Inferior parietal cortex (tissue), 1 donor: ENCODE results near the gene BCL11A.

Experiments used
- DNase-seq: peaks from one replicate; pipeline ENCODE4 v3.0.0-alpha.2; 2016; ENCODE audit errors: extremely low spot score

The BCL11A gene

DNA sequence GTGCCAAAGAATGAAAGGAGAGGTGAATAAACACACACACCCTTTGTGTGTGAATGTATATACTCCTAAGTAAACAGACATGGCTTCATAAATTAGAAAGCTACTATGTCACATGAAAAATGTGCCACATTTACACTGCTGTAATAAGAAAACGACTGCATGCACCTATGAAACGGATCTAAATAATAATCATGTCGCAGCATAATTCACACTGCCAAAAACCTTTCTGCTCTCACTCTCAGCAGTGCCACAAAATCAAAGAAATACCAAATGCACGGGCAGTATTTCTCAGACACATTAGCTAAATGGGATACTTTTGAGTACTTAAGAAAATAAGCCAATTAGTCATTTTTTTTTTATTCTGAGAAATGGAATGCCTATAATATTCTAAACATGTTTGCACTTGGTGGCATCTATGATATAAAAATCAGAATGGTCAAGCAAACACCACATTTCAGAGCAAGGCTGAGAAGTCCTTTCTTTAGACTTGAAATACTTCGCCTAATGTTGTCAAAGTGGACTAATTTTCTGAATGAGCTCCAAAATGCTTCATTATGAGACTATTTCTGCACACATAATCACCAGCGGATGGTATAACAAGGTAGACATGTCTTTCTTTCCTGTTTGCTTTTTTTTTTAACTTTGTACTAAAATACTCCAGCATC lies 6.6 kb downstream of the BCL11A start:
- no peak for DNase-seq

DNA sequence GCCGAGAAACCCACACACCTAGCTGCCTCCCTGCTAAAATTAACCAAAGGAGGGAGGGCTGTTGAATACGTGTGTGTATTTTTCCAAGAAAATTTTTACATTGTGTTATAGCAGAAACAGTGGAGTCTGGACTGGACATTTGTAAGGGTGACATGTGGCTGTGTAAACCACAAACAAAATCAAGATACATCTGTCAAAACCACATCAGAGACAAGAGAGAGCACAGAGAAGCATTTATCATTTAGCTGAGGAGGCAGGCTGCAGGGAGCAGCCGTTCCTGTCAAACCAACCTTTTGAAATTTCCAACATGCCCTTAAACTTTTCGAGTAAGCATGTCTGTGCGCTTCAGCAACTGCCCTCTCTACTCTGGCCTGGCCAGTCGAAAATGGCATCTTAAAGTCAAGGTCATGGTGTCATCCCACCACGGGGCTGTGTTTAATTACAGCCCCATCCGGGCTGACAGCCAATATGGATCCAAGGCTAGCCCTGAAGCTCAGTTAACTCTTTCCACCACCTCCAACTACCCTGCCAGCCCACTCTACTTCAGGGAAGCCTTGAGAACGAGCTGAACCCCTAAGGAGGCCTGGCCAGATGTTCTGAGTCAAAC lies 8.4 kb downstream of the BCL11A start:
- no peak for DNase-seq

DNA sequence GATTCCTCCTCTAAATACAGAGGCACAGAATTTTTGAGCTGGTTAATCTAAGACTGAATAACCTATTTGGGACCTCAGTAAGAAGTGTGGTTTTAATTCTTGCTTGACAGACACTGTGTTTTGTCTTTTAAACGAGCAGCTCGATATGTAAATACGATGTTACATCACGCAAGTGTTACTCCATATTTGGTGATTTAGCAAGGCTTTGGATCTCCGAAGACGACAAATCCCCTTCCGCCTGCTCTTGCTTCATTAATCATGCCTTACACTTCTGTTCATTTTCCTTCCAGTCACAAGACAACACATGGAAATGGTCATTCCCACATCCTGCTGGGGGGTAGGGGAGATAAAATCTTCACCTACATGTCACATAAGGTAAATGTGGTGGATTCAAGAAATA lies 9.4 kb downstream of the BCL11A start:
- no peak for DNase-seq

DNA sequence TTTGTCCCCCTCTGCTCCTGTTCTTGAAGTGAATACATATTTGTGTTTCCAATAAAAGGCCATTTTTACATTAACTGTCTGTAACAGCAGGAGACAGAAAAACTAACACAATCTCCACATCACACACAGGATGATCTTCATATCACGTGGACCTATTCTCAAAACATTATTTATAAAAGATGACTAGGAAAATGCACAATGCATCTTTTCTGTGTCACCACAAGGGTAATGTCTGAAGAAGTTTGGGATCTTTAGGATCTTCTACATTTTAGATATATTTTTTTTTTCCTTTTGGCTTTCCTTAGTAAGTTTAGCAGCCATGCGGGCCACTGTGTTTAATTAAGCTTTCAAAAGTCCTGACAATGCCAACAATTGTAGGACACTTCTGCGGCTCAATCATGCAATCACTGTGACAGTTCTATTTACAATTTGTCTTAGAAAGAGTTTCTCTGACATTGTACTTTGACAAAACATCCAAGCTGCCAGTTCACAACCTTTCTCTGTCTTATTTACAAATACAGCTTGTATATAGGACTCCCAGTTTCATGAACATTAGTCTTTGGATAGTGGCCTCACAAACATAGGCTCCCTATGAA lies 12.3 kb downstream of the BCL11A start:
- no peak for DNase-seq

DNA sequence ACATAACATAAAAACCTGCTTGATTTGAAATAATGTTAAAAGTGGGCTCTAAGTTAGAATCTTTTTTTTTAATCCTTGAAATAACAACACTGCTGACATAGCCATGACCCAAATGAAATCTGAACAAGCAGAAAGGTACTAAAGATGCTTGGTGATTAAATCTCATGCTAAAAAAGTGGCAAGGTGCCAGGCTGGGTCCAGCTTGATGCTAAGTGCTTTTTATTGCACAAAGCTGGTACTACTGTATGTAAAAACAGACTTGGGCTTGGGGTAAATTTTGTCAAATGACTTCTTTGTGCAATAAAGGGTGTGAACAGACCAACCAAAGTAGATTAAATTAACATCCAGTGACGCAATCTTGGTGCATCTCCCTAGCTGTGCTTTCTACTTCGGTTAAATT lies 13.4 kb downstream of the BCL11A start:
- no peak for DNase-seq

DNA sequence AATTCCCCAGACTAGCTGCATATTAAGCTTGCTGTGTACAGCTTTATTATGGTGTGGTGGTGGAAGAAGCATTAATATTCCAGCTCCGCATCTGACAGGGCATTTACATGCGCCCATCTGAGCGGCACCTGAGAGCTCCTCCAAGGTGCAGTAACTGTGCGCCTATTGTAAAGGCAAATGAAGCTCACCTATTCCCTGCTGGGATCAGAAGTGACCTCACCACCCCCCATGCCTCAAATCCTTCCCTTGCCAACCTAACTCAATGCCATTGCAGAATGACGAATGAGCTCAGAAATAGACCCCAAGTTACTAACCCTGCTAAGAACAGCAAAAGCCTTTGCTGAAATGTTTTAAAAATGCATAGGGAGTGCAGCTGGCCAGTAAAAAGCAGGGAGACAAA lies 14.3 kb downstream of the BCL11A start:
- DNase-seq: no peak

DNA sequence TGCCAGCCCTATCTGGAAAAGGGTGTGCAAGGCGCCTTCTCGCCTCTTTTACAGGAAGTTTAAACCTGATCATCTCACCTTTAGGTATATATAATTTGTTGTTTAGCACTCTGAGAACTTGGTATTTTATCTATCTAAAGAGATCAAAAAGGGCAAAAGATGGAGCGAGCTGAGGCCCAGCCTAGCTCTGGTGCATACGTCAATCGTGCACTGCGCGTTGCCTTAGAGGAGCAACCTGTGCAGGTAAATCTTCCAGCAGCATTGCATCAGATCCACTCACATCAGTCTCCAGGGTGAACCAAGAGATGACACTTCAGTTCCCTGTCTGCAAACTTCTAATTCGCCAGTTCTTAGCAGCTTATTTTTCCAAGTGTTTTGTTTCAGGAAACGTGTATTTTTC lies 15.4 kb downstream of the BCL11A start:
- no peak for DNase-seq

DNA sequence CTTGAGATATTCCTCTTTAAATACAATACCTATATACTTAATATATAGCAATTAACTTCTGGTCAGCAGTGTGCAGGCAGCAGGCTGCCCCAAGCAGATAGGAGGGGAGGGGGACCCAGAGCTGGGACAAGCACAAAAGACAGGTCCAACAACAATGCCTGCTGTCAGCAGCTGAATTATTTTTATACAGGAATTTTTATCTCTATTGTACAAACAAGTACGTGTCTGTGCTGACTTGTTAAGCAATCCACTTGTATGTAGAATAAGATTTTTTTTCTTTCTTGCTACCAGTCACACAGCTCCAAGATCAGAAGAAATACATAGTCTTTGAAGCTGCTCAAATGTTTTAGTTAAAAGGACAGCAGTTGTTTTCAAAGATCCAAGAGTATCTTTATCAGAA lies 16.7 kb downstream of the BCL11A start:
- no peak for DNase-seq

DNA sequence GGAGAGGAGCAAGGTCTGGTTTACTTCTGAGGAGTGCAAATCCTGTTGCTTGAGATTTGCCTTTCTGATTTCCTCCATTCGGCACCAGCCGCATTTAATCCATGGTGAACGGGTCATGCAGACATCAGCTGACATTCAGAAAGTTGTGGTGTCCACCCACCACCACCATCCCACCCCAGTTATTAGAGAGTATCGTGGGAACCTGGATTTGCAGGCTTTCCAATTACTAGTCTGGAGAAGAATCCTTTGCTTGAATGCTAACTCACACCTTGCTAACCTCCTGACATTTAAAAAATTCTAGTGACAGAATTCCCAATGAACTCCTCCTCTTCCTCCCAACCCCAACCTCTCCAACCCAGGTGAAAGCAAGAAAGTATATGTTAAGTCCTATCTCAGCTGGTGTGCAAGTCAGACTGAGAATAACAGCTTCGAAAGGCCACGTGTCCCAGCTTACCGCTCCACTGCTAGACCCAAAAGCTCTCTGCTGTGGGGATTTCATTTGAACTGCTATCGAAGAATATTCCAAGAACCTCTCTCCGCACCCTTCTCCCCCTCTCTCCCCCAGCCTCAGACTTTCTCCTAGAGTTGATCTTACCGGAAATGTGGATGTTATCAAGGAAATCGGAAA lies 17.7 kb downstream of the BCL11A start:
- no peak for DNase-seq

DNA sequence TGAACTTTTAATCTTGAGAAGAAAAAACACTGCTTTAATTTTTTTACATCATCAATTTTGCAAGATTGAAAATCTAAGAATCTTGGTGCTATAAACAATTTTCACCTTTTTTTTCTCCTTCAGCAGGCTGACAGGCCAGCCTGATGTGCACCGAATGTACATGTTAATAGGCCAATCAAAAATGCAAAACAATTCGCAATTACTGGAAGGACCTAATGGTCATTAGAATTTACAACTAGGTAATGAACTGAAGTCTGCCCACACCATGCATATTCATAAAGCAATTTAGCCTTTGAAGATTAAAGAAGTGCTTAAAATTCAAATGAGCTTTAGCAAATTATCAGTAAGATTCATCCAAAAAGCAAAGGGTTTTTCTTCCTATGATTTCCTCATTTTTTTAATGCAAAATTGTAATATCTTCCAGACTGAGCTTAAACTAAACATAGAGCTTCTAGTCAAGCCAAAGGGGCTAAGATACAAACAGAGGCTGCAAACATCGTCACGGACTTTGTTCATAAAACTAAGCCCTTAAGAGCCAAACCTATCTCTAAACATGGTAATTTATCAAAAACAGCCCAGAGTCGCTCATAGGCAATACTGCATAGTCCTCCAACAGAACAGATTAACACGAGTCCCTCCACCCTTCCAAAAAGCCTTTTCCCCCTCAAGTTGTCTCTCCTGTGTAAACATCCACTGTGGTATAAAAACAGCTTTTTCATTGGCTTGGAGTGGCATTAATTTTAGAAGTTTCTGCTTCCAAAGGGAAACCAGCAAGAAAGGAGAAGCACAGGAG lies 18.4 kb downstream of the BCL11A start:
- DNase-seq: no peak

DNA sequence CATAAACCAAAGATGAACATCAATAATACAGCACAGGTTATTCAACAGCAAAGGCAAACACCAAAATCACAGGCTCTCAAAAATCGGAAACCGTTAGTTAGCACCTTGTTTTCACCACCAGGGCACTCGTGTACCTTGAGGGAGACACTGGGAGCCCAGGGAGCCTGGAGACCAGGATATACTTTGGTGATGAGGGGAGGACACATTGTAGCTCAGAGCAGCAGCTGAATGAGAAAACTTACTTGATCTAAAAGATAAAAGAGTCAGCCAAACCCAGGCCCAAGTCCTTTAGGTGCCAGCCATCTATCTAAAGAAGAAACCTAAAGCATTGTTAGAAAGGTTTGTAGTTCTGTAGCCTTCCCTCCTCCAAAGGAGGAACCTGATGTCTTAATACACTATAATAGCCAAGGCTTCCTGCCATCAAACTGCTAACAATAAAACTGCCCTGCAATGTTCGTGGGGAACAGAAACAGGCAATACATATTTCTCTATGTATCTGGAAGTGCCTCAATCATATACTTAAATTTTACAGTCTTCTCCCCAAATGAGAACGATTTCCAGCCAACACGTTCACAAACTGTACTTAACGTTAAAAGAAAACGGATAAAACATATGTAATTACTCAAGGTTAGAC lies 19.3 kb downstream of the BCL11A start:
- no peak for DNase-seq

DNA sequence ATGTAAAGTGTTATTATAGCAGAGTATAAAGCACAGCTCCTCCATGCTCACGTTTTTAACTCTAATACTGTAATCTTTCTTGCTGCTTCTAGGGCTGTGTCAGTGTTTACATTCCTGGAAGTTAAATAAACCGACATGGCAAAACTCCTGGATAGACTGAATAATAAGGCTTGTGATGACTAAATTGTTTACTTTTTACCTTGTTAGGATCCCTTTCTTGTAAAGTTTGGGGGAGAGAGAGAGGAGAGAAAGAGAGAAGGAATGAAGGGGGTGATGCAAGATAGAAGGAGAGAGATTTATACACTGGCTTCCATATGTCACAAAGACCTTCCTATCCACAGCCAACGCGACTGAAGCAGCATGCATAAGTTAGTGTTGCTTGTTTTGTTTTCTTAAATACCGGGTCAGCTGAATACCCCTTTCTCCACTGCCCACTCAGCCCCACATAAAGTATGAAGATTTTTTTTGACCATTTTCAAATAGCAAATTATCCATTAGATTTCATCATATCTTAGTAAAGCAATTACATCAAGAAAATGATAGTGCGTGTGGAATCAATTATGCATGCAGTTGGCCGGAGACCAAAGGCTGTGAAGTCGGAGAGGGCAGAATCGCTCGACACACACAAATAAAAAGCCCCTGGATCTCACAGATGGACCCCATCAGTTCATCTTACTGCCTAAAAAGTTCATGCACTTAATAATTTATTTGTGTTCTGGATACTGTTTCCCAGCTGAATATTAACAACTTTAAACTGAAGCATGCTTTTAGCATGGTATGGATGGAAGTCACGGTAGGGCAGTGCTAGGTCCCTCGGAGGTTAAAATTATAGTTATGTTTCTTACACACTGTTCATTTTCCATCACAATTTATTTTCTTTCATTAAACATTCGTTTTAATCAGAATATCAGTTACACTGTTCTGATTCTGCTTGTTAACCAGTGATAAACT lies 20.1 kb downstream of the BCL11A start:
- DNase-seq: no peak

DNA sequence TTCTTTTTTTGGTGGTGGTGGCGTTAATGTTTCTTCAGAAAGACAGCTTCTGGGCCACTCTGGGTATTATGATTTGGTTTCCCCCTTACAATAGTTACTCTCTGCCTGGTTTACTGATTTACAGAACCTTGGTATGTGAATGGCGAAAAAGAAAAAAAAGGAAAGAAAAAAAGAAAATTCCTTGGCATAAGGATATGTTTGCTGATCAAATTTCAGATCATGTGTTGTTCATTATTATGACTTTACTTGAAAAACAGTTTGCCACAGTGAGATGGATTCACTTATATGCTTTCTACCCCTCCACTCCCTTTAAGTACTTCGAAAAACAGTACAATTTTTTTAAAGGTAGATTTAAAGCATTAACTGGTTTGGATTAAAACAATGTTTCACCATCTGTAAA lies 21.0 kb downstream of the BCL11A start:
- no peak for DNase-seq

DNA sequence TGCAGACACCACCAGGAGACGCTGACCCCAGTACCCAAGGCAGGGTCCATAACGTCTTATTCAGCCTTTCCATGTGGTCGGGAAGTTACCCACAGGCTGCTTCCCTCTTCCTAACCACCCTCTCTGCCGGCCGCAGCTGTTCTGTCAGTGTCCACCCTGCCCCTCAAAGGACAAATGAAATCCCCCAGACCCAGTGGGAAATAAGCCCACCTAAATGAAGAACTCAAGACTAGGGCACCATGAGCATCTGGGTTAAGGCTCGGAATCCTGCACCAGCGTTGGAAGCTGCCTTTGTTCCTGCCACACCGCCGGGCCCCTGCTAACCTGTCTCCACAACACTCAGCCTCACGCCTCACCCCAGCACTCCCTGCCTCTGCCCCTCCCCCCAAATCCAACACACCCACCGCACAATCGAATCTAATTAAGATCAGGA lies 21.7 kb downstream of the BCL11A start:
- DNase-seq: no peak

DNA sequence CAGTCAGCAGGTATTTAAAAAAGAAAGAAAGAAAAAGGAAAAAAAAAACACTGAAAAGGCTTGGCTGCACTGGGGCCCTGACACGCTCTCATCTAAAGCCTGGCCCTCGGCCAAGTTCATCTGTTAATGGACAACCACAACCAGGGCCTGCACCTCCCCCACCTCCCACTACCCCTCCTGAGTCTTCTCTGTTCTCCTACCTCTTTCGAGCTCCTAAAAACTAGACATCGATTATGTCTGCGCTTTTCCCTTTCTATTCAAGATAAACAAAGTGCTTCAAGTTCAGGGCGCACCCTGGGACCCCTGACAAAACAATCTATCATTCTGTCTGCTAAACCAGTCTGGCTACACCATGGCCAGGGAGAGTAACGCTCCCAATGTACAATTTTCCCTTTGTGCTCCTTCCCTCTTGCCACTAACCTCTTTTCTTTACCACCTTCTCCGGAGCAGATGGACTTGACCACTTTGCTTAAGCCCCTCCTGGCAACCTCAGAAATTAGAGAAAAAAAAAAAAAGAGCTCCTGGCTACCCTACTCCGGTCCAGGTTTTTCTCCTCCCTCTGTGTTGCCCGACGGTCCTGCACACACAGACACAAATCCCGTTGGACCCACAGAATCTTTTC lies 22.7 kb downstream of the BCL11A start:
- DNase-seq: no peak

DNA sequence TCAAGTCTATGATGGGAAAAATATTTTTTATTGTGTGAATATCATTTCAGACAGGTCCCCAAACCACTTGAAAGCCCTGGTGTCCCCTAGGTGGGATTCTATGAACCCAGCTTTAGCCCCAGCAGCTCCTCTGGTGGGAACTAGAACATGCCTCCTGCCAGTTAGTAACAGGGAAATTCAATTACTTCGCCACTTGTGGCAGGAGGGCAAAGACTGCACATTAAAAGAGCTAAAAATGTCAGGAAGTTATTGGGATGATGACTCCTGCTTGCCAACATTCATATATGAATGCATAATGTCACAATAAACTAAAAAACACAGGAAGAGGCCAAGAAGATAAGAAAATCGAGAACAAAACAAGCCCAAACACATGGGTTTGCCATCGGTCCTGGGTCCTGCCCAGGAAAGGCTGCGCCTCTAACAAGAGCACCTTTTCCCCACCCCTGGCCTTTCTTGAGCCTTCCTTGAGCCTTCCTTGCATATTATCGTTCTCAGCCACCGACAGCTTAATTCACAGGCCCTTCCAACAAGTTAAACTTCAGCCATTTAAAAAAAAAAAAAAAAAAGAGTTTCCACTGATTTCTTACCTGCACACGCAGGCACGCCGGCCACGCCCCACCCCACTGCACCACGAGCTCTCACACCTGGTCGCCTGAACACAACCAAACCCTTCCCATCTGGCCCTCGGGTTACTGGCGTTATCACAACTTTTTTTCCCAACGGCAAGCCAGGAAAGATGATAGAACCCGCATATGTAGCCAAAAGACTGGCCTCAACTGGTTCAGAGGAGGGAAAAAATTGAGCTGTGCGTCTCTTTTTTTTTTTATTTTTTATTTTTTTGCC lies 23.4 kb downstream of the BCL11A start:
- DNase-seq: no peak

DNA sequence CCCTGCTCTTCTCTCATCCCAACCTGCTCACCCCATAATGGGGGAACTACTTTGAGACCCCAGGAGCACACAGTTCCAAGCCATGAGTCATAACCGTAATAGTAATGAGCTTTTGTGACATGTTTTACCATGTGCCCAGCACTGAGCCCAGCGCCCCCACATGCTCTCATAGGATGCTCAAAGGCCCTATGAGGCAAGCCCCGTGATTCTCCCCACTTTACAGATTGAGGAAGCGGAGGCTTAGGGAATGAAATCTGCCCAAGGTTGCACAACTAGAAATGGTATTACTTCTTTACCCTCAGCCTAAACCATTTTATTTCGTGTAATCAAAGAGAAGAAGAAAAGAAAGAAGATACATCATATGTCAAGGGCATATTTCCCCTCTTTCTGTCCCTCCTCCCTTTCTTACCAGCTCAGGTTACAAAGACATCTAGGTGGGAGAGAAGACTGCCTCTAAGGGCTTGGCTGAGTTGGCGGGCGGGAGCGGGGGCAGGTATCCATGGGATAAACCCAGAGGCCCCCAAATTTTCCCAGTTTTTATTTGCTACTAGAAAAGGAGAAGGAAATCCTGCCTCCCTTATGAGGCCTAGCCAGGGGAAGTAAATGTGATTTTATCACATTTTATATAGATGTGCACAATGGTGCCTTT lies 24.2 kb downstream of the BCL11A start:
- DNase-seq: no peak

DNA sequence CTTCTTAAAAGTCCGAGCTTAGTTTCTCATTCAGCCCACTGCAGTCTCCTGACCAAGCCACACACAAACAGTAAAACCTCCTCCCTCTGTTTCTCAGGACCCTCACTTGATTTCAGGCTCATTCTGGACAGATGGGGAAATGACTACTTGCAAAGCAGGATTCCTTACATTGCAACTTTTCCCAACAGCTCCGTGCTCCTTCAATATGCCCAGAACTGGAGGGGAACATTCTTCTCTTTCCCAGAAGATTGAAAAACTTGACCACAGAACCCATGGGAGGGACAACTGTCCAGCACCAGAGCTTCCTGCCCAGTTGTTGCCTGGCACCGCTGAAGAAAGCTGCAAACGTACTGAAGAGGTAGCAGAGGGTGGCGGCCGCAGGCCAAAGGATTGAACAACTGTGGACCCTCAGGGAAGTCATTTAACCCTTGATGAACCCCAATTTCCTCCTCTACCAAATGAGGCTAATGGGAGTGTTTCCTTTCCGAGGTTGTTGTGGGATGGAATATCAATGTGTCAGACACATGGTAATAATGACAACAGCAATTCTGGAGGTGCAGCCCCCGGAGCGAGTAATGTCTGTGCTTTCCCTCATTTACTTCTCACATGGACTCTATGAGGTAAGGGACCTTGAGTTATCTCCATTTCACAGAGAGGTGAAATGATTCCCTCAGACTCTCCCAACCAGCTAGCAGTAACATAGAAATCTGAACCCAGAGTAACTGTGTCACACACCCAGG lies 25.0 kb downstream of the BCL11A start:
- no peak for DNase-seq
